GM19193 (cell line): Measurements from ENCODE around the gene PCP4.

Source experiments
- POLR2A ChIP-seq: IDR thresholded peaks from 4 replicates; pipeline ENCODE4 v1.6.1; 2011; ENCODE audit not compliant: insufficient read depth, insufficient read length; ENCODE audit errors: extremely low read depth

Gene PCP4

DNA sequence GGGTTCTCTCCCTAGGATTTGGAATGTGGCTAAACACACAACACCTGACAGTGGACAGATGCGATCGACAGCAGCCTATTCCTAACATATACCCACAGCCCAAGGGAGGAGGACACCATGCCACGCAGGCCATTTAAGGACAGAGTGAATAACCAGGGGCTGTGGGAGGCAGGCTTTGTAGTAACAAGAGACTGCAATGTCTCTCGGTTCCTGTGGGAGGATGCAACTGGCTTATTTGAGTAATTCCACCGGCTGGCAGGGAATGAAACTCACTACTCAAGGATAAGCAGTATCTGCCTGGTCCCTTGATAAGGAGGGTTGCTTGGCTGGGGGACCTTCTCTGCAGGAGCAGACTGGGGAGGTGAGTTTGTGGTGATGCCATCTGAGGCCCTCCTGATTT is 109.6 kb downstream of the PCP4 start:
- TF ChIP-seq POLR2A: no peak
